H9 (cell line): ENCODE results near the gene LNPEP. TPM values are rescaled to one million over a fixed set of nuclear protein-coding genes. Genes with fewer than 3 reads are reported as not detected.

ENCODE experiments used
- DNase-seq: peaks from one replicate; pipeline ENCODE4 v3.0.0-alpha.2; 2017
- H2AFZ ChIP-seq: one replicate; pipeline ENCODE4 v1.6.1; 2013; ENCODE audit warnings: mild to moderate bottlenecking, low read length, control low read depth, moderate library complexity
- H2AK5ac ChIP-seq: 2 replicates; pipeline ENCODE4 v1.6.1; 2013; ENCODE audit warnings: low read length, control low read depth, mixed read lengths; ENCODE audit not compliant: insufficient read length
- H2BK120ac ChIP-seq: one replicate; pipeline ENCODE4 v1.6.1; 2013; ENCODE audit warnings: low read depth, mild to moderate bottlenecking, low read length, control low read depth, inconsistent platforms; ENCODE audit not compliant: poor library complexity, severe bottlenecking
- H2BK12ac ChIP-seq: 2 replicates; pipeline ENCODE4 v1.6.1; 2013; ENCODE audit warnings: low read length, control low read depth, mixed read lengths, low read depth; ENCODE audit not compliant: insufficient read length
- H2BK15ac ChIP-seq: 2 replicates; pipeline ENCODE4 v1.6.1; 2013; ENCODE audit warnings: low read depth, low read length, control low read depth
- H2BK20ac ChIP-seq: one replicate; pipeline ENCODE4 v1.6.1; 2013; ENCODE audit warnings: low read depth, mild to moderate bottlenecking, low read length, control low read depth, inconsistent platforms; ENCODE audit not compliant: poor library complexity, severe bottlenecking
- H2BK5ac ChIP-seq: 2 replicates; pipeline ENCODE4 v1.6.1; 2013; ENCODE audit warnings: low read length, control low read depth, mixed read lengths; ENCODE audit not compliant: insufficient read length
- H3K14ac ChIP-seq: 2 replicates; pipeline ENCODE4 v1.6.1; 2013; ENCODE audit warnings: low read length, control low read depth; ENCODE audit not compliant: insufficient read depth
- H3K18ac ChIP-seq: 2 replicates; pipeline ENCODE4 v1.6.1; 2013; ENCODE audit warnings: low read depth, mild to moderate bottlenecking, mixed read lengths, low read length, control low read depth; ENCODE audit not compliant: insufficient read length
- H3K23ac ChIP-seq: 2 replicates; pipeline ENCODE4 v1.6.1; 2013; ENCODE audit warnings: low read length, control low read depth, mixed read lengths, low read depth; ENCODE audit not compliant: insufficient read length
- H3K23me2 ChIP-seq: 2 replicates; pipeline ENCODE4 v1.6.1; 2013; ENCODE audit warnings: low read depth, mild to moderate bottlenecking, mixed read lengths, low read length, control low read depth; ENCODE audit not compliant: insufficient read length, poor library complexity, severe bottlenecking
- H3K27ac ChIP-seq: 2 replicates; pipeline ENCODE4 v1.5.1; 2013; ENCODE audit warnings: low read length, control low read depth, mixed read lengths, low read depth; ENCODE audit not compliant: insufficient read length
- H3K27me3 ChIP-seq: 2 replicates; pipeline ENCODE4 v1.6.1; 2013; ENCODE audit warnings: low read length, control low read depth, inconsistent platforms; ENCODE audit not compliant: insufficient read depth
- H3K4ac ChIP-seq: 2 replicates; pipeline ENCODE4 v1.6.1; 2013; ENCODE audit warnings: low read depth, mild to moderate bottlenecking, control low read depth, inconsistent platforms, low read length, moderate library complexity
- H3K4me1 ChIP-seq: 2 replicates; pipeline ENCODE4 v1.6.1; 2013; ENCODE audit warnings: low read length, control low read depth, inconsistent platforms; ENCODE audit not compliant: insufficient read depth
- H3K4me2 ChIP-seq: 2 replicates; pipeline ENCODE4 v1.6.1; 2013; ENCODE audit warnings: low read length, control low read depth, mixed read lengths; ENCODE audit not compliant: insufficient read length, insufficient read depth
- H3K56ac ChIP-seq: 2 replicates; pipeline ENCODE4 v1.6.1; 2013; ENCODE audit warnings: low read depth, mild to moderate bottlenecking, mixed read lengths, low read length, control low read depth; ENCODE audit not compliant: insufficient read length
- H3K79me1 ChIP-seq: 2 replicates; pipeline ENCODE4 v1.6.1; 2013; ENCODE audit warnings: low read depth, mild to moderate bottlenecking, moderate library complexity, low read length, control low read depth, inconsistent platforms; ENCODE audit not compliant: insufficient read depth, poor library complexity, severe bottlenecking
- H3K79me2 ChIP-seq: 2 replicates; pipeline ENCODE4 v1.6.1; 2013; ENCODE audit warnings: low read length, control low read depth, inconsistent platforms; ENCODE audit not compliant: insufficient read depth
- H3K9ac ChIP-seq: 2 replicates; pipeline ENCODE4 v1.6.1; 2013; ENCODE audit warnings: low read length, control low read depth, mixed read lengths; ENCODE audit not compliant: insufficient read length; ENCODE audit errors: extremely low read depth
- H3K9me3 ChIP-seq: one replicate; pipeline ENCODE4 v1.6.1; 2013; ENCODE audit warnings: low read depth, low read length, inconsistent platforms; ENCODE audit not compliant: control insufficient read depth
- H3T11ph ChIP-seq: one replicate; pipeline ENCODE4 v1.6.1; 2013; ENCODE audit warnings: mild to moderate bottlenecking, low read length, control low read depth, inconsistent platforms
- H4K20me1 ChIP-seq: one replicate; pipeline ENCODE4 v1.6.1; 2013; ENCODE audit not compliant: control insufficient read depth, insufficient read length, insufficient read depth
- H4K5ac ChIP-seq: 2 replicates; pipeline ENCODE4 v1.6.1; 2013; ENCODE audit warnings: low read depth, mild to moderate bottlenecking, mixed read lengths, low read length, control low read depth; ENCODE audit not compliant: insufficient read length
- H4K8ac ChIP-seq: replicated peaks from 2 replicates; pipeline ENCODE4 v1.6.1; 2013; ENCODE audit warnings: low read length, control low read depth, mixed read lengths, low read depth; ENCODE audit not compliant: insufficient read length
- H4K91ac ChIP-seq: 2 replicates; pipeline ENCODE4 v1.6.1; 2013; ENCODE audit warnings: low read depth, mild to moderate bottlenecking, moderate library complexity, mixed read lengths, low read length, control low read depth; ENCODE audit not compliant: insufficient read length
- H3K27ac Mint-ChIP-seq, 3 experiments: 2 replicates in 2 of 3; 3 replicates in 1 of 3; pipeline ENCODE4 v1.8.0; 2020 to 2021; ENCODE audit warnings: mixed read lengths in 3 of 3, mild to moderate bottlenecking in 1 of 3, moderate library complexity in 1 of 3
- H3K27me3 Mint-ChIP-seq: 2 replicates; pipeline ENCODE4 v1.8.0; 2021; ENCODE audit warnings: low read depth, mild to moderate bottlenecking, moderate library complexity, mixed read lengths
- H3K36me3 Mint-ChIP-seq, 3 experiments: 2 replicates in 2 of 3; 3 replicates in 1 of 3; pipeline ENCODE4 v1.8.0; 2020 to 2021; ENCODE audit warnings: low read depth in 3 of 3, mixed read lengths in 3 of 3; ENCODE audit not compliant: insufficient read depth in 1 of 3
- H3K4me1 Mint-ChIP-seq, 2 experiments: 2 replicates each; pipeline ENCODE4 v1.8.0; 2020; ENCODE audit warnings: mixed read lengths in 2 of 2
- H3K4me3 Mint-ChIP-seq, 2 experiments: 2 replicates in 1 of 2; 3 replicates in 1 of 2; pipeline ENCODE4 v1.8.0; 2020 to 2021; ENCODE audit warnings: mild to moderate bottlenecking in 2 of 2, mixed read lengths in 2 of 2, moderate library complexity in 1 of 2
- H3K9me3 Mint-ChIP-seq, 2 experiments: 2 replicates in 1 of 2; 3 replicates in 1 of 2; pipeline ENCODE4 v1.8.0; 2020; ENCODE audit warnings: mild to moderate bottlenecking in 2 of 2, mixed read lengths in 2 of 2, moderate library complexity in 1 of 2
- CTCF ChIP-seq: fragments of 200-600 bp; sonication (generic); conservative IDR thresholded peaks from 3 replicates; pipeline ENCODE4 v1.8.0; 2021; ENCODE audit warnings: antibody characterized with exemption, mild to moderate bottlenecking
- WGBS: extraction: QIAGEN DNeasy Blood & Tissue Kit; methylation state at CpG from one replicate; pipeline ENCODE4 v1.1.7; 2013; ENCODE audit warnings: missing lambda C conversion rate, low lambda C conversion rate, mixed read lengths; ENCODE audit not compliant: insufficient read length; ENCODE audit errors: extremely low coverage; 5-methylcytosine and 5-hydroxymethylcytosine counted together
- total RNA-seq: library from RNA; stranded (reverse); gene quantifications from 2 replicates; pipeline ENCODE4 v1.2.1, GENCODE V29; 2021

Gene LNPEP
- total RNA-seq, 1 experiment from 2014 or later: 4.1 TPM

- Histone ChIP-seq H2BK12ac (no peak overlapping the region), H3K4me1 (no peaks in the 10 kb centered on the region), H3K27ac (no peak overlapping the region), H3K14ac (no peak overlapping the region), H4K5ac (no peak overlapping the region), H2BK5ac (no peak overlapping the region), H2AK5ac (no peak overlapping the region), H4K20me1 (no peaks in the 10 kb centered on the region), H4K8ac (no peak overlapping the region), H3K4ac (no peak overlapping the region), H3K79me1 (no peaks in the 10 kb centered on the region), H2BK15ac (no peak overlapping the region), H3K27me3 (no peaks in the 10 kb centered on the region), H3K23me2 (no peaks in the 10 kb centered on the region), H2BK120ac (no peak overlapping the region), H3K4me2 (no peak overlapping the region), H3K9ac (no peak overlapping the region), H2AFZ (no peak overlapping the region), H3K79me2 (no peaks in the 10 kb centered on the region), H3K23ac (no peak overlapping the region), H4K91ac (no peak overlapping the region), H3K18ac (no peak overlapping the region), H3K56ac (no peak overlapping the region), H3K9me3 (no peaks in the 10 kb centered on the region), H3T11ph (no peak overlapping the region), H2BK20ac (no peak overlapping the region)
- WGBS: no CpG with 5 or more reads among the region's 6 CpGs
- no peaks in the 10 kb centered on the region; a peak in 1 of 7 replicates for H3K36me3 Mint-ChIP-seq
- no peak for DNase-seq
- H3K27me3 Mint-ChIP-seq: no peaks in the 10 kb centered on the region
- no peak overlapping the region for H3K4me3 Mint-ChIP-seq
- 0 out of 4 replicates have a peak, but pooled peaks cover 0 to 3% of the 10 kb centered on the region in 2 experiments for H3K4me1 Mint-ChIP-seq
- H3K27ac Mint-ChIP-seq: no peak overlapping the region
- no peaks in the 10 kb centered on the region for H3K9me3 Mint-ChIP-seq
- TF ChIP-seq CTCF: no peak
Observed at GRCh38 chr5:97026721-97027120, 90.8 kb downstream of the LNPEP start.
